Loucy (cell line): Measurements from ENCODE around the gene ARRB2.

ENCODE experiments used
- H2AFZ ChIP-seq: fragments of 200-600 bp; sonication (generic); 2 replicates; pipeline ENCODE4 v1.6.0; 2016; ENCODE audit warnings: antibody characterized with exemption, mild to moderate bottlenecking, low read length, moderate library complexity
- H3F3A ChIP-seq: fragments of 200-600 bp; 2 replicates; pipeline ENCODE4 v1.6.0; 2016; ENCODE audit warnings: antibody characterized with exemption, low read depth, mild to moderate bottlenecking
- H3K27me3 ChIP-seq: fragments of 200-600 bp; sonication (generic); 2 replicates; pipeline ENCODE4 v1.6.1; 2014; ENCODE audit warnings: low read length, mild to moderate bottlenecking; ENCODE audit not compliant: insufficient read depth, poor library complexity, severe bottlenecking
- H3K36me3 ChIP-seq: fragments of 200-600 bp; sonication (generic); 2 replicates; pipeline ENCODE4 v1.6.1; 2016; ENCODE audit warnings: low read length; ENCODE audit not compliant: insufficient read depth
- H3K4me1 ChIP-seq: fragments of 200-600 bp; sonication (generic); 2 replicates; pipeline ENCODE4 v1.5.1; 2014; ENCODE audit warnings: low read length, mild to moderate bottlenecking; ENCODE audit not compliant: insufficient read depth, poor library complexity, severe bottlenecking
- H3K4me2 ChIP-seq: fragments of 200-600 bp; sonication (generic); 2 replicates; pipeline ENCODE4 v1.6.0; 2014; ENCODE audit warnings: antibody characterized with exemption, low read length, low read depth, mild to moderate bottlenecking; ENCODE audit not compliant: poor library complexity, severe bottlenecking
- H3K4me3 ChIP-seq: fragments of 200-600 bp; sonication (generic); 2 replicates; pipeline ENCODE4 v1.5.1; 2014; ENCODE audit warnings: low read length, mild to moderate bottlenecking, mixed read lengths; ENCODE audit not compliant: poor library complexity, severe bottlenecking
- H3K79me2 ChIP-seq: fragments of 200-600 bp; sonication (generic); 2 replicates; pipeline ENCODE4 v1.6.1; 2014; ENCODE audit warnings: low read length; ENCODE audit not compliant: insufficient read depth
- H3K9ac ChIP-seq: fragments of 200-600 bp; sonication (generic); 2 replicates; pipeline ENCODE4 v1.6.0; 2014; ENCODE audit warnings: mild to moderate bottlenecking, low read depth, low read length, moderate library complexity; ENCODE audit not compliant: poor library complexity, severe bottlenecking
- H3K9me2 ChIP-seq: fragments of 200-600 bp; sonication (generic); replicated peaks from 2 replicates; pipeline ENCODE4 v1.6.1; 2016; ENCODE audit warnings: low read depth, low read length, mixed read lengths
- H3K9me3 ChIP-seq: fragments of 200-600 bp; sonication (generic); 2 replicates; pipeline ENCODE4 v1.6.1; 2014; ENCODE audit warnings: mild to moderate bottlenecking, antibody characterized with exemption, low read length, low read depth; ENCODE audit not compliant: insufficient read depth
- H4K20me1 ChIP-seq: fragments of 200-600 bp; sonication (generic); 2 replicates; pipeline ENCODE4 v1.6.0; 2014; ENCODE audit warnings: antibody characterized with exemption, low read length, mild to moderate bottlenecking; ENCODE audit not compliant: insufficient read depth, poor library complexity, severe bottlenecking
- EZH2phosphoT487 ChIP-seq: fragments of 200-600 bp; IDR thresholded peaks from 2 replicates; pipeline ENCODE4 v1.6.1; 2018; ENCODE audit warnings: antibody characterized with exemption, mild to moderate bottlenecking, moderate library complexity, borderline replicate concordance
- TF ChIP-seq, protein P1 (sequence below): fragments of 200-600 bp; sonication (generic); conservative IDR thresholded peaks from 2 replicates; pipeline ENCODE4 v1.5.1; 2014; ENCODE audit warnings: mild to moderate bottlenecking, antibody characterized with exemption, low read length

The ARRB2 gene

DNA sequence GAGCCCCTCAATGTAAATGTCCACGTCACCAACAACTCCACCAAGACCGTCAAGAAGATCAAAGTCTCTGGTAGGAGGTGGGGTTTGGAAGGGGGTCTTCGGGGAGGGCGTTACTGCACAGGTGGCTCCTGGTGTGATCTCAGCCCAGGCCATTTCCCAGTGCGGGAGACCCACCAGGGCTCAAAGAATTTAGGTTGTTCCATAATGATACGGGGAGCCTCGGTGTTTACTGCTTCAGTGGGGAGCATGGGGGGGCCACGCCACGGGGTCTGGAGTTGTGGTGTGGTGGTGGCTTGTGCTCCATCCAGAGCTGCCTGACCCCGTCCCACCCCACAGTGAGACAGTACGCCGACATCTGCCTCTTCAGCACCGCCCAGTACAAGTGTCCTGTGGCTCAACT, 7.8 kb downstream of the ARRB2 start:
- Histone ChIP-seq H3F3A (no peaks in the 10 kb centered on the region), H2AFZ (no peak overlapping the region), H3K27me3 (no peaks in the 10 kb centered on the region), H4K20me1 (peaks cover 4% of the 10 kb centered on the region), H3K9me2 (no peaks in the 10 kb centered on the region), H3K4me1 (peaks cover 25% of the 10 kb centered on the region), H3K79me2 (peaks cover 38% of the 10 kb centered on the region), H3K36me3 (peaks cover 23% of the 10 kb centered on the region; the same call in 1 of the 2 replicates), H3K9ac (no peak overlapping the region), H3K4me3 (no peak overlapping the region), H3K4me2 (no peak overlapping the region), H3K9me3 (no peaks in the 10 kb centered on the region)
- TF ChIP-seq EZH2phosphoT487 = no peak
- TF ChIP-seq, protein P1, sequence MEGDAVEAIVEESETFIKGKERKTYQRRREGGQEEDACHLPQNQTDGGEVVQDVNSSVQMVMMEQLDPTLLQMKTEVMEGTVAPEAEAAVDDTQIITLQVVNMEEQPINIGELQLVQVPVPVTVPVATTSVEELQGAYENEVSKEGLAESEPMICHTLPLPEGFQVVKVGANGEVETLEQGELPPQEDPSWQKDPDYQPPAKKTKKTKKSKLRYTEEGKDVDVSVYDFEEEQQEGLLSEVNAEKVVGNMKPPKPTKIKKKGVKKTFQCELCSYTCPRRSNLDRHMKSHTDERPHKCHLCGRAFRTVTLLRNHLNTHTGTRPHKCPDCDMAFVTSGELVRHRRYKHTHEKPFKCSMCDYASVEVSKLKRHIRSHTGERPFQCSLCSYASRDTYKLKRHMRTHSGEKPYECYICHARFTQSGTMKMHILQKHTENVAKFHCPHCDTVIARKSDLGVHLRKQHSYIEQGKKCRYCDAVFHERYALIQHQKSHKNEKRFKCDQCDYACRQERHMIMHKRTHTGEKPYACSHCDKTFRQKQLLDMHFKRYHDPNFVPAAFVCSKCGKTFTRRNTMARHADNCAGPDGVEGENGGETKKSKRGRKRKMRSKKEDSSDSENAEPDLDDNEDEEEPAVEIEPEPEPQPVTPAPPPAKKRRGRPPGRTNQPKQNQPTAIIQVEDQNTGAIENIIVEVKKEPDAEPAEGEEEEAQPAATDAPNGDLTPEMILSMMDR = no peak

- Histone ChIP-seq H3K79me2 (peaks cover 30% of the 10 kb centered on the region), H3K9me3 (no peaks in the 10 kb centered on the region), H3K27me3 (no peaks in the 10 kb centered on the region), H3K36me3 (peaks cover 23% of the 10 kb centered on the region; the same call in 1 of the 2 replicates), H3K4me1 (peaks cover 21% of the 10 kb centered on the region), H3K4me3 (no peak overlapping the region), H4K20me1 (peaks cover 4% of the 10 kb centered on the region), H3K9me2 (no peaks in the 10 kb centered on the region), H3F3A (no peaks in the 10 kb centered on the region), H3K9ac (no peak overlapping the region), H2AFZ (no peak overlapping the region), H3K4me2 (no peak overlapping the region)
- no peak for TF ChIP-seq EZH2phosphoT487
- TF ChIP-seq, protein P1 = no peak
These were observed 8.7 kb downstream of the ARRB2 start for GRCh38 chr17:4719146-4719545.

DNA sequence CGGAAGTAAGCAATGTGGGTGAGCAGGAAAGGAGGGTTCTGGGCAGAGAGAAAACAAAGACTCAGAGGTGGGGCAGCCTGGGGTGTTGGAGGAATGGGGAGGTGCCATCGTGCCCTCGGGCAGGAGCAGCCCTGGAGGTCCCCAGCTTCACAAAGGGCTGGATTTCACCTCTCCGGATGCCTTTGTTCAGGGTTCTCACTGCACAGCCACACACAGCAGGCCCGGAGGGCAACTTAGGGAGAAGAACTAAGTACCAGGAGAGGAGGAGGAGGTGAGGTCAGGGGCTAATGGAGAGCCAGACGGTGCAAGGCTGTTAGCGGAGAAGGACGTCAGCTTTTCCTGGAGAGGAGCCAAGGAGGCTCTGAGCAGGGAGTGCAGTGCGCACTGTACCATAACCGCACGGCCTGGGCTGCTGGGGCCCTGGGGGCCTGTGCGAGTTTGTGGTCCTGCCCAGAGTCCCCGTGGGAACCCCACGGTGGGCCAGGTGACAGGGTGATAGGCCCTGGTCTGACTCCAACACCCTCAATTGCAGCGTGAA, 9.3 kb downstream of the ARRB2 start:
- Histone ChIP-seq H4K20me1 (peaks cover 4% of the 10 kb centered on the region), H3K4me2 (no peak overlapping the region)

More for the DNA sequence above, 9.3 kb downstream of the ARRB2 start:
- Histone ChIP-seq H3F3A (no peaks in the 10 kb centered on the region), H3K27me3 (no peaks in the 10 kb centered on the region), H3K4me3 (no peak overlapping the region), H3K36me3 (peaks cover 23% of the 10 kb centered on the region; the same call in 1 of the 2 replicates), H3K4me1 (peaks cover 17% of the 10 kb centered on the region), H3K9me2 (no peaks in the 10 kb centered on the region), H3K9me3 (no peaks in the 10 kb centered on the region), H3K9ac (no peak overlapping the region), H3K79me2 (peaks cover 27% of the 10 kb centered on the region), H2AFZ (no peak overlapping the region)
- no peak for TF ChIP-seq EZH2phosphoT487
- TF ChIP-seq, protein P1 = no peak
